PC-3 (cell line): ENCODE results near the gene SULT2B1.

ENCODE experiments used
- EZH2 ChIP-seq: fragments of 300-600 bp; sonication (generic); IDR thresholded peaks from one replicate; pipeline ENCODE4 v1.6.1; 2017; ENCODE audit warnings: antibody characterized with exemption, mild to moderate bottlenecking, low read length; ENCODE audit not compliant: unreplicated experiment
- EZH2phosphoT487 ChIP-seq: fragments of 300-600 bp; sonication (generic); IDR thresholded peaks from 2 replicates; pipeline ENCODE4 v1.6.1; 2018; ENCODE audit warnings: mild to moderate bottlenecking, antibody characterized with exemption, low read length, borderline replicate concordance
- TF ChIP-seq, protein P1 (sequence below): fragments of 300-600 bp; sonication (generic); conservative IDR thresholded peaks from 2 replicates; pipeline ENCODE4 v1.5.1; 2017; ENCODE audit warnings: antibody characterized with exemption, low read depth, mild to moderate bottlenecking, low read length

DNA sequence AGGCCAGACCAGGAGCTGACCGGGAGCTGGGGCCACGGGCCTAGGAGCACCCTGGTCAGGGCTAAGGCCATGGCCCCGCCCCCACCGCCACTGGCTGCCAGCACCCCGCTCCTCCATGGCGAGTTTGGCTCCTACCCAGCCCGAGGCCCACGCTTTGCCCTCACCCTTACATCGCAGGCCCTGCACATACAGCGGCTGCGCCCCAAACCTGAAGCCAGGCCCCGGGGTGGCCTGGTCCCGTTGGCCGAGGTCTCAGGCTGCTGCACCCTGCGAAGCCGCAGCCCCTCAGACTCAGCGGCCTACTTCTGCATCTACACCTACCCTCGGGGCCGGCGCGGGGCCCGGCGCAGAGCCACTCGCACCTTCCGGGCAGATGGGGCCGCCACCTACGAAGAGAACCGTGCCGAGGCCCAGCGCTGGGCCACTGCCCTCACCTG, 73.9 kb downstream of the SULT2B1 start:
- TF ChIP-seq, protein P1, sequence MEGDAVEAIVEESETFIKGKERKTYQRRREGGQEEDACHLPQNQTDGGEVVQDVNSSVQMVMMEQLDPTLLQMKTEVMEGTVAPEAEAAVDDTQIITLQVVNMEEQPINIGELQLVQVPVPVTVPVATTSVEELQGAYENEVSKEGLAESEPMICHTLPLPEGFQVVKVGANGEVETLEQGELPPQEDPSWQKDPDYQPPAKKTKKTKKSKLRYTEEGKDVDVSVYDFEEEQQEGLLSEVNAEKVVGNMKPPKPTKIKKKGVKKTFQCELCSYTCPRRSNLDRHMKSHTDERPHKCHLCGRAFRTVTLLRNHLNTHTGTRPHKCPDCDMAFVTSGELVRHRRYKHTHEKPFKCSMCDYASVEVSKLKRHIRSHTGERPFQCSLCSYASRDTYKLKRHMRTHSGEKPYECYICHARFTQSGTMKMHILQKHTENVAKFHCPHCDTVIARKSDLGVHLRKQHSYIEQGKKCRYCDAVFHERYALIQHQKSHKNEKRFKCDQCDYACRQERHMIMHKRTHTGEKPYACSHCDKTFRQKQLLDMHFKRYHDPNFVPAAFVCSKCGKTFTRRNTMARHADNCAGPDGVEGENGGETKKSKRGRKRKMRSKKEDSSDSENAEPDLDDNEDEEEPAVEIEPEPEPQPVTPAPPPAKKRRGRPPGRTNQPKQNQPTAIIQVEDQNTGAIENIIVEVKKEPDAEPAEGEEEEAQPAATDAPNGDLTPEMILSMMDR = no peak
- no peak for TF ChIP-seq EZH2
- TF ChIP-seq EZH2phosphoT487 = no peak
